Ovary (tissue), 3 donors: ENCODE data around the gene NTRK1.
"Not testable (repeated sequence)": the region's sequence is repeated elsewhere in the genome, so short reads cannot be mapped to it uniquely, and the experiment has no call there.

Experiments used
- EP300 ChIP-seq: sonication (generic); formaldehyde crosslinking; IDR thresholded peaks from one replicate; pipeline ENCODE4 v1.6.1; 2017; ENCODE audit warnings: antibody characterized with exemption
- TF ChIP-seq, protein P1 (sequence below), 3 donors: fragments of 450-650 bp in 2 of 3; fragments of 200-600 bp in 1 of 3; IDR thresholded peaks; one replicate each; pipeline versions ENCODE4 v1.5.1 to v1.8.0; 2016 to 2022; ENCODE audit warnings: antibody characterized with exemption in 3 of 3, mild to moderate bottlenecking in 1 of 3
- donor health status: DM: no; HTN: no; CAD: no.

DNA sequence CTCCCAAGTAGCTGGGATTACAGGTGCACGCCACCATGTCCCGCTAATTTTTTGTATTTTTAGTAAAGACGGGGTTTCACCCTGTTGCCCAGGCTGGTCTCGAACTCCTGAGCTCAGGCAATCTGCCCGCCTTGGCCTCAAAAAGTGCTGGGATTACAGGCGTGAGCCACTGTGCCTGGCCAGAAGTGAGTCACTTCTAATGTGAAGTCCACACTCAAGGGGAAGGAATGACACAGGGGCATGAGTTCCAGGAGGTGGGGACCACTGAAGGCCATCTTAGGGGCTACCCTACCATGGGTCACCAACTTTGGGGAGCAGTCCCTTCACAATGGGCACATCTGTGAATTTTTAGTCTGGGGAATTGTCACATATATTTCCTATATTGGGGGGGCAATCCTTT is 66.0 kb downstream of the NTRK1 start:
- TF ChIP-seq, protein P1, sequence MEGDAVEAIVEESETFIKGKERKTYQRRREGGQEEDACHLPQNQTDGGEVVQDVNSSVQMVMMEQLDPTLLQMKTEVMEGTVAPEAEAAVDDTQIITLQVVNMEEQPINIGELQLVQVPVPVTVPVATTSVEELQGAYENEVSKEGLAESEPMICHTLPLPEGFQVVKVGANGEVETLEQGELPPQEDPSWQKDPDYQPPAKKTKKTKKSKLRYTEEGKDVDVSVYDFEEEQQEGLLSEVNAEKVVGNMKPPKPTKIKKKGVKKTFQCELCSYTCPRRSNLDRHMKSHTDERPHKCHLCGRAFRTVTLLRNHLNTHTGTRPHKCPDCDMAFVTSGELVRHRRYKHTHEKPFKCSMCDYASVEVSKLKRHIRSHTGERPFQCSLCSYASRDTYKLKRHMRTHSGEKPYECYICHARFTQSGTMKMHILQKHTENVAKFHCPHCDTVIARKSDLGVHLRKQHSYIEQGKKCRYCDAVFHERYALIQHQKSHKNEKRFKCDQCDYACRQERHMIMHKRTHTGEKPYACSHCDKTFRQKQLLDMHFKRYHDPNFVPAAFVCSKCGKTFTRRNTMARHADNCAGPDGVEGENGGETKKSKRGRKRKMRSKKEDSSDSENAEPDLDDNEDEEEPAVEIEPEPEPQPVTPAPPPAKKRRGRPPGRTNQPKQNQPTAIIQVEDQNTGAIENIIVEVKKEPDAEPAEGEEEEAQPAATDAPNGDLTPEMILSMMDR (IDR thresholded peaks at IDR 0.05), result not testable (repeated sequence)
- TF ChIP-seq EP300, result not testable (repeated sequence)
